HepG2 (cell line): Measurements from ENCODE around the gene SLC35F1. TPM values are rescaled to one million over a fixed set of nuclear protein-coding genes. Genes with fewer than 3 reads are reported as not detected.
A peak's percentile ranks its signal among the peaks of the same experiment; 100 is the strongest.

Experiments used
- ATAC-seq: fragments of 200-7000 bp; cut with Tn5 transposase; 3 replicates; pipeline ENCODE4 v1.9.1; 2020; ENCODE audit warnings: mild to moderate bottlenecking, moderate library complexity
- BruUV-seq: library from RNA; stranded (reverse); fragments of 400-500 nt; replicated peaks from 2 replicates; lab custom pipeline; 2021; lab: Mats Ljungman, UMichigan
- CTCF ChIA-PET: fragments of 300-600 bp; formaldehyde crosslinking; extraction: SDS; loops from one replicate; lab custom pipeline; 2021; ENCODE audit warnings: low total read pairs, inconsistent platforms, low intra/inter-chr PET ratio; lab: Yijun Ruan, JAX
- POLR2A ChIA-PET: fragments of 350-600 bp; sonication (Branson Sonifier 250); formaldehyde crosslinking; loops from one replicate; lab custom pipeline; 2020; ENCODE audit warnings: antibody characterized with exemption, inconsistent platforms; lab: Yijun Ruan, JAX
- DNase-seq: peaks from one replicate; pipeline ENCODE4 v3.0.0-alpha.2; 2015; ENCODE audit warnings: low spot score
- FAIRE-seq: peaks from 3 replicates; lab custom pipeline; 2011; peaks lifted over from hg19 to GRCh38; lab: Jason Lieb, UNC
- H2AFZ ChIP-seq: one replicate; pipeline ENCODE4 v1.6.1; 2011; ENCODE audit warnings: low read length, inconsistent platforms
- H3K27ac ChIP-seq: fragments of 300-600 bp; 3 replicates; pipeline ENCODE4 v1.8.0; 2011; ENCODE audit warnings: mixed run types, mild to moderate bottlenecking, mixed read lengths, low read length, inconsistent platforms; ENCODE audit not compliant: insufficient read depth; ENCODE audit errors: extremely low read length
- H3K27me3 ChIP-seq, 2 experiments: fragments of 200-600 bp in 1 of 2; 2 replicates in 1 of 2; 3 replicates in 1 of 2; pipeline versions ENCODE4 v1.6.0 to v1.8.0; 2011; ENCODE audit warnings: low read length in 2 of 2, mild to moderate bottlenecking in 2 of 2, moderate library complexity in 2 of 2, inconsistent platforms in 1 of 2; ENCODE audit not compliant: insufficient read depth in 2 of 2, control insufficient read depth in 1 of 2
- H3K36me3 ChIP-seq, 2 experiments: fragments of 200-600 bp in 1 of 2; replicated peaks in 1 of 2; 2 replicates in 1 of 2; 3 replicates in 1 of 2; pipeline versions ENCODE4 v1.5.1 to v1.8.0; 2011; ENCODE audit warnings: low read length in 2 of 2, inconsistent platforms in 1 of 2; ENCODE audit not compliant: insufficient read depth in 2 of 2, control insufficient read depth in 1 of 2
- H3K4me1 ChIP-seq: 2 replicates; pipeline ENCODE4 v1.5.1; 2012; ENCODE audit warnings: low read length, inconsistent platforms; ENCODE audit not compliant: insufficient read depth
- H3K4me2 ChIP-seq: 2 replicates; pipeline ENCODE4 v1.6.0; 2011; ENCODE audit warnings: low read depth, low read length, inconsistent platforms
- H3K4me3 ChIP-seq, 3 experiments: fragments of 200-600 bp in 1 of 3; sonication (generic), shearing (Covaris generic) in 1 of 3; replicated peaks in 1 of 3; 2 replicates each; pipeline ENCODE4 v1.5.1; 2011 to 2016; ENCODE audit warnings: low read length in 3 of 3, inconsistent platforms in 2 of 3, low read depth in 2 of 3, mild to moderate bottlenecking in 2 of 3, control low read depth in 1 of 3, mixed read lengths in 1 of 3; ENCODE audit not compliant: insufficient read depth in 1 of 3
- H3K79me2 ChIP-seq: one replicate; pipeline ENCODE4 v1.6.1; 2011; ENCODE audit warnings: low read length, inconsistent platforms; ENCODE audit not compliant: insufficient read depth
- H3K9ac ChIP-seq: 2 replicates; pipeline ENCODE4 v1.6.0; 2011; ENCODE audit warnings: mild to moderate bottlenecking, low read depth, low read length, inconsistent platforms; ENCODE audit not compliant: insufficient read depth
- H3K9me3 ChIP-seq: 2 replicates; pipeline ENCODE4 v1.5.1; 2012; ENCODE audit warnings: mild to moderate bottlenecking, low read length
- H4K20me1 ChIP-seq: 2 replicates; pipeline ENCODE4 v1.6.0; 2011; ENCODE audit warnings: inconsistent platforms, mild to moderate bottlenecking, low read length, moderate library complexity; ENCODE audit not compliant: insufficient read depth
- CREB1 ChIP-seq, 2 experiments: fragments of 450-650 bp in 1 of 2; IDR thresholded peaks; 2 replicates each; pipeline ENCODE4 v1.6.1; 2016 to 2017; ENCODE audit warnings: control low read depth in 1 of 2, mild to moderate bottlenecking in 1 of 2, missing compliant biosample characterization in 1 of 2, missing genetic modification characterization in 1 of 2
- FIP1L1 ChIP-seq: fragments of 200-400 bp; formaldehyde crosslinking; IDR thresholded peaks from 2 replicates; pipeline ENCODE4 v1.6.1; 2018; ENCODE audit warnings: low read depth, mild to moderate bottlenecking, low read length, moderate library complexity, borderline replicate concordance; ENCODE audit not compliant: insufficient read depth
- RBAK ChIP-seq: sonication (generic); formaldehyde crosslinking; IDR thresholded peaks from 2 replicates; pipeline ENCODE4 v1.5.1; 2020; ENCODE audit warnings: mild to moderate bottlenecking, missing genetic modification reagents
- SP2 ChIP-seq: sonication (generic); formaldehyde crosslinking; IDR thresholded peaks from 2 replicates; pipeline ENCODE4 v1.5.1; 2020; ENCODE audit warnings: mild to moderate bottlenecking, missing genetic modification reagents
- U2AF1 ChIP-seq: fragments of 200-400 bp; formaldehyde crosslinking; optimal IDR thresholded peaks from 2 replicates; pipeline ENCODE3; 2017; ENCODE audit warnings: mild to moderate bottlenecking, low read depth, low read length
- WGBS: methylation state at CpG from one replicate; pipeline ENCODE4 v1.1.6; 2017; ENCODE audit warnings: low lambda C conversion rate; 5-methylcytosine and 5-hydroxymethylcytosine counted together
- in situ Hi-C: cut with HindIII; loops from 2 replicates; pipeline ENCODE4 v1.10.0; 2017; ENCODE audit warnings: low pct_unique_long_range_greater_than_20kb; ENCODE audit not compliant: extremely low pct_ligation_motif_present
- intact Hi-C: fragments of 100-400 bp; cut with micrococcal nuclease; formaldehyde crosslinking; loops from one replicate; pipeline ENCODE4 v1.10.0; 2022; ENCODE audit not compliant: unreplicated experiment
- polyA plus RNA-seq, 8 experiments: library from polyadenylated mRNA; depleted of rRNA in 3 of 8; stranded (reverse) in 7 of 8; unstranded in 1 of 8; fragments of >200 nt; fragmentation: Illumina TruSeq in 4 of 8; extraction: Trizol in 4 of 8; gene quantifications; 2 replicates each; pipeline versions ENCODE4 v1.2.1 to v1.2.3, GENCODE V29; 2011 to 2016; ENCODE audit warnings: low read depth in 4 of 8, missing spikeins in 1 of 8, mixed read lengths in 1 of 8; ENCODE audit not compliant: insufficient read depth in 1 of 8
- total RNA-seq, 5 experiments: library from RNA; depleted of rRNA; stranded (reverse); fragments of >200 nt; fragmentation: Illumina TruSeq; extraction: Trizol; gene quantifications; 2 replicates each; pipeline ENCODE4 v1.2.3, GENCODE V29; 2016; ENCODE audit warnings: low read depth in 1 of 5
- TF ChIP-seq, protein P1 (sequence below): sonication (generic); formaldehyde crosslinking; IDR thresholded peaks from 2 replicates; pipeline ENCODE4 v1.8.1; 2023; ENCODE audit warnings: mild to moderate bottlenecking, missing genetic modification reagents
- TF ChIP-seq, protein P2 (sequence below): sonication (generic); formaldehyde crosslinking; IDR thresholded peaks from 2 replicates; pipeline ENCODE4 v1.4.0; 2020; ENCODE audit warnings: missing genetic modification reagents, low read depth, mild to moderate bottlenecking, borderline replicate concordance

Gene SLC35F1
- total and polyA plus RNA-seq, 2 of the 13 experiments (the other 11 are each of a cell fraction or from before 2014, with no cell fraction given) = 0.01 TPM; not detected in 1

DNA sequence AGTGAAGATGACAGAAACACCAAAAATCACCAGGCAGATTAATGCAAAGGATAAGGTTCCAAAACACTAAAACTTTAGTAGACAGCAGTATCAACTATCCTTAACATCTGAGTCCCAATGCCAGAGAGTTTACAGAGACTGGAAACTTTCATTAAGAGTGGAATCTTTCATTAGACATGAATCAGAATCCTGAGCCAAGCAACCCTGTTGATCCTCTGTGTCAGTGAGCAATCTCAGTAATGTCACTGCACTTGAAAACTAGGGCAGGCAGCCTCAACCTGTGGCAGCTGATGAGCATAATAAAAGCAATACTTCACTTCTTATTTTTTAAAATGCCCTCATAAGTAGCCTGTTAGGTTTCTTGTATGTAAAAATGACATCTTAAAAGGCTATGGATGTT, 388.3 kb downstream of the SLC35F1 start (continued):
- TF ChIP-seq, protein P1, sequence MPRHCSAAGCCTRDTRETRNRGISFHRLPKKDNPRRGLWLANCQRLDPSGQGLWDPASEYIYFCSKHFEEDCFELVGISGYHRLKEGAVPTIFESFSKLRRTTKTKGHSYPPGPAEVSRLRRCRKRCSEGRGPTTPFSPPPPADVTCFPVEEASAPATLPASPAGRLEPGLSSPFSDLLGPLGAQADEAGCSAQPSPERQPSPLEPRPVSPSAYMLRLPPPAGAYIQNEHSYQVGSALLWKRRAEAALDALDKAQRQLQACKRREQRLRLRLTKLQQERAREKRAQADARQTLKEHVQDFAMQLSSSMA (CRISPR knock-in tag) = no peak
- TF ChIP-seq, all 625 proteins: peak for 0

DNA sequence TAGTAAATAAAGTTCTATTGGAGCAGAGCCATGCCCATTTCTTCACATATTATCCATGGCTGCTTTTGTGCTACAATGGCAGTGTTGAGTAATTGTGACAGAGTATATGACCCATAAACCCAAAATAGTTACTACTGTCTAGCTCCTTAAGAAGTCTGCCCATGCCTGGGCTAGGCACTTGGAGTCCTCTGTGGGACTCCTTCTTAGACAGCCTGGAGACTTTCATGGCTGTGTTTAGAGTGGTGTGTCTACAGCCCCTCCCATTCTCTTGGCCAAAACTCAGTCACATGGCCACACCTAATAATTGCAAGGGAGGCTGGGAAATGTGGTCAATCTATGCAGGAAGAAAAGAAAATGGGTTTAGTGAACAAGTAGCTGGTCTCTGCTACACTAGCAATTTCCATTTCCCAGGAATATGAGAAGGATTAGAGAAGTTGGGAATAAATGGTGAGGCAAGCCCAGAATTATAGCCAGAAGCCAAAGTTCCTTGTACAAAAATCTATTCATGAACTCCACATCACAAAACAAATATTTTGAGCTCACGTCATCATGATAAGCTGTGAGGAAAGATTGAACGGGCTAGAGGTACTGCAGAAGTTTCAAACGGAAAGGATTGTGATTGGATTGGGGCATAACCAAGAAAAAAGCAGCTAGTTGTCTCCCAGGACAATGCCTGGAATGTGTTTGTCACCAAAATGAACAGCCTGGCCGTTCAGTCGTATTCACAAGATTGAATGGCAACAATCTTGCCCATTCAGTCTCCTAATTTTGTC, 389.3 kb downstream of the SLC35F1 start:
- Histone ChIP-seq H3K4me3 (no peak overlapping the region), H3K4me2 (no peak overlapping the region), H3K9ac (no peak overlapping the region), H3K4me1 (no peaks in the 10 kb centered on the region), H2AFZ (no peak overlapping the region), H4K20me1 (no peaks in the 10 kb centered on the region), H3K27ac (no peak overlapping the region), H3K9me3 (no peaks in the 10 kb centered on the region), H3K27me3 (no peaks in the 10 kb centered on the region), H3K36me3 (no peaks in the 10 kb centered on the region), H3K79me2 (no peaks in the 10 kb centered on the region)
- POLR2A ChIA-PET = no interaction called here
- BruUV-seq = no TSS peak
- intact Hi-C loops = no loop called here
- WGBS = 2% methylated on average over 5 of the region's 5 CpGs
- TF ChIP-seq CREB1 (IDR thresholded peaks at IDR 0.05) (peak; percentile 51; the same call in 1 of the 2 replicates), CREB1 (CRISPR knock-in tag; IDR thresholded peaks at IDR 0.05) (no peak), RBAK (CRISPR knock-in tag) (no peak), FIP1L1 (no peak), SP2 (CRISPR knock-in tag) (no peak), U2AF1 (no peak)
- TF ChIP-seq, protein P2, sequence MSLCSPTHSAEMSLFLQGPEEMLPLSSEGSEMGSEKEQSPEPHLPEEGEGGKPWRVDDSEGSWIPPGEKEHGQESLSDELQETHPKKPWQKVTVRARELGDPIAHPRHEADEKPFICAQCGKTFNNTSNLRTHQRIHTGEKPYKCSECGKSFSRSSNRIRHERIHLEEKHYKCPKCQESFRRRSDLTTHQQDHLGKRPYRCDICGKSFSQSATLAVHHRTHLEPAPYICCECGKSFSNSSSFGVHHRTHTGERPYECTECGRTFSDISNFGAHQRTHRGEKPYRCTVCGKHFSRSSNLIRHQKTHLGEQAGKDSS (CRISPR knock-in tag) = no peak
- DNase-seq (no peak), FAIRE-seq (no peak), ATAC-seq (no peak)
- CTCF ChIA-PET = no interaction called here
- in situ Hi-C loops = no loop called here
